Measurements from ENCODE around the gene PITX3.

Gene PITX3

DNA sequence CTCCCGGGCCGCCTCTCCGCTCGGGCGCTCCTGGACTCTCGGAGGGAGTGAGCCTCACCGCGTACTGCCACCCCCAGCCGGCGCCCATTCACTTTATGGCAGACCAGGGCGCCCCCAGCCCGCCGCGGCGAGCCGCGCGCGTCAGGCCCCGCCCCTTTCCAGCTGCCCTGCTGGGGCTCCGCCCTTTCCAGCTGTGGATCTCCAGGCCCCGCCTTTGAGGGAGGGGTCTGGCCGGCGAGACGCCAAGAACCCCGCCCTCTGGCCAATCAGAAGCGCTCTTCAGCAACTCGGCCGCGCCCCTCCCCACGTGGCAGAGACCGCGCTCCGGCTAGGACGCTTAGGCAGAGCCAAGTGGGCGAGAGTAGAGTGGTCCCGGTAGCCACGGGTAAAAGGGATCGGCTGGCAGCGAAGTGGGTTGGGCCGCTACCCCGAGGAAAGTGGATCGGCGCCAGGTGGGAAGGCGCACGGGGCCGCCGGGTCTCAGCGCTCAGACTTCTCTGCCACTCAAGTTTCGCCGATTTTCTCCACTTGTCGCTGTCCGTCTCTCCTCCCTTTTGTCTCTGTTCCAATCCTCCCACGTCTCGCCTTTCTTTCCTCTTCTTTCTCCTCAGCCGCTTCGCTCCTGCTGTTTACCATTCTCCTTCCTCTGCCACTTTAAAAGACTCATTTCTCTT lies at the start of gene PITX3:
PITX3 (minus strand) TSS at position 69 of the 674 bp plus-strand sequence. CDS start 9,432 bp downstream, outside the sequence.
- DNase-seq (ENCODE audit: low read depth), result no peak

GRCh38 chr10:102289840-102290239 lies 48.5 kb upstream of the PITX3 start:
- DNase-seq (ENCODE audit: low read depth), result no peak

- DNase-seq (ENCODE audit: low read depth), result no peak
These were observed 48.0 kb upstream of the PITX3 start for GRCh38 chr10:102289356-102289755.

DNA sequence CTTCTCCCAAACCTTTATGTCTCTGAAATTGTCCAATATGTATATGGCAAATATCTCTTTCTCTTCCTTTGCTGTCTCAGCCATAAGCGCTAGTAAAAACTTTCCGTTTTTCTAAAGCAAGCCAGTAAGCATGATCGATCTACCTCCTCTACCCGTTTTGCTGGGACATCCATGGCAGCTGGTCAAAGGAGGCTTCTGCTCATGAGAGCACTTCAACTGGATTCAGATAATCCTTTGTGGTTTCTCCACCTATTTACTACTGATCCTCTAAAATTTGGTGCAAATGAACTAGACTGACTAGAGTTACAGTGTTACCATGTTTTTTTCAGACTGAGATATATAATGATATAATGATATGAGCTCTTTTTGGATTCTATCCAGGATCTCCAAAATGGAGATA lies 46.7 kb upstream of the PITX3 start:
- no peak for DNase-seq (ENCODE audit: low read depth)

DNA sequence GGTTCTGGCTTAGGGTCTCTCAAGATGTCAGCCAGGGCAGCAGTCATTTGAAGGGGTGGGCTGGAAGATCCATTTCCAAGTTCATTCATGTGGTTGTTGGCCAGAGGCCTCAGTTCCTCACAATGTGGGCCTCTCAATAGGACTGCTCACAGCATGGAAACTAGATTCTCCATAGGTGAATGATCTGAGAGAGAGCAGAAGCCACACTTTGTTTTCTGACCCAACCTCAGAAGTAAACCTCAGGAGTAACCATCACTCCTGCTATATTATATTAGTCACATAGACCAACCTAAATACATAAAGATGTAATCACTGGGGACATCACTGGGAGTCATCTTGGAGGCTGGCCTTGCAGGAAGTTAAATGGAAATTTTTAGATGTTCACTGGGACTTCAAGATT lies 46.2 kb upstream of the PITX3 start:
- no peak for DNase-seq (ENCODE audit: low read depth)

- no peak for DNase-seq (ENCODE audit: low read depth)
These were observed 44.9 kb upstream of the PITX3 start for GRCh38 chr10:102286216-102286615.

DNA sequence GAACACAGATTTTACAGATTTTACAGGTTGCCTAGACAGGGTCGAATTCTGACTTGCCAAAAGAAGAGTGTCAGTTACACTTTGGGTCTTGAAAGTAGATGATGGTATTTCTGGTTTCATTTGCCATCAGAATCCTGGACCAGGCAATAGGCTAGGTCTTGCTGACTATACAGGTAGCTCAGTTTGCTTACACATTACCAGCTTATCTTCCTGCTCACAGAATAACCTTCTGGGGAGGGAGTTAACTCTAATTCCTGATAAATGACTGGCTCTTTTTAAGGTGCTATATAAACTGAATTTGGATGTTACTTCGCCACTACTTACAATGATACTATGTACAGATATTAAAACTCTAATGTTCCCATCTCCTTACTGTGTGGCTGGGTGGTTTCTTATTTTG lies 43.8 kb upstream of the PITX3 start:
- DNase-seq (ENCODE audit: low read depth), result no peak

DNA sequence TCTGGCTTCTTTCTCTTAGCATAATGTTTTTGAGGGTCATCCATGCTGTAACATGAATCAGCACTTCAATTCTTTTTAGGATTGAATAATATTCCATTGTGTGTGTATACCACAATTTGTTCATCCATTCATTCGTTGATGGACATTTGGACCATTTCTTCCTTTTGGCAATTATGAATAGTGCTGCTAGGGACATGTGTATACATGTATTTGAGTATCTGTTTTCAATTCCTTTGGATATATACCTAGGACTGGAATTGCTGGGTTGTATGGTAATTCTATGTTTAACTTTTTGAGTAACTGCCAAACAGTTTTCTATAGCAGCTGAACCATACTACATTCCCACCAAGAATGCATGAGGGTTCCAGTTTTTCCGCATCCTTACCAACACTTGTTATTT lies 43.2 kb upstream of the PITX3 start:
- DNase-seq (ENCODE audit: low read depth), result no peak

GRCh38 chr10:102283890-102284289 lies 42.6 kb upstream of the PITX3 start:
- no peak for DNase-seq (ENCODE audit: low read depth)

DNA sequence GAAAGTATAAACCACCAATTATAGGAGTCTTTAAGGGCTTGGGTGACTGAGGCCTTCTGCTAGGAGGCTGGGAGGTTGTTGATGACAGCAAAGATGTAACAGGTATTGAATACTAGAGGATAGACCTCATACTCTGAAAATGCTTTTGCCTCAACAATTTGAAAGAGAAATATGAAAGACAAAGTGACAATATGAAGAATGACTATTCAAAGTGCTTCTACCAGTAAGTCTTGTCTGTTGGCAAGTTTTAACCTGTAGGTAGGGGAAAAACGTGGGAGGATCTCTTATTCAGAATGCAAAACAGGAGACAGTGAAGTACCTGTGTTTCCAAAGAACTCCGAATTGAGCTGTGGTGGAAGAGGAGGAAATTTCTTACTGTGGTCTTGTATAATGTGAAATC lies 42.2 kb upstream of the PITX3 start:
- DNase-seq (ENCODE audit: low read depth), result no peak

- no peak for DNase-seq (ENCODE audit: low read depth)
These were observed 39.8 kb upstream of the PITX3 start for GRCh38 chr10:102281102-102281487.

- no peak for DNase-seq (ENCODE audit: low read depth)
These were observed 39.2 kb upstream of the PITX3 start for GRCh38 chr10:102280397-102281101.

DNA sequence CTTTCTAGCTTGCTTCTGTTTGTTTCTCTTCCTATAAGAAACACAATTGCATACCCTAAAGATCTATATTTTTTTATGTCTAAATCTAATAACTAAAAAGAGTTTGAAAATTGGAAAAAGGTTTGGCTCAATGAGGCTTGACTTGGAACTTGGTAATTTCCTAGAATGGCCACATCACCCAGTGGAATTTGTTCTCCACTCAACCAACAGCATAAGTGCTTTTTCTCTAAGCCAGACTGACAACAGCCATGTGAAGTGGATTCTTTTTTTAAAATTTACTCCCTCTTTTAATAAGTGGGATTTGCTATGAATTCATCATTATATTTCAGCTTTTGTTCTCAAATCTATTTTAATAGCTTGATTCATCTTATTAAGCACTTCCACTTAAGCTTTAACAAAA lies 37.8 kb upstream of the PITX3 start:
- no peak for DNase-seq (ENCODE audit: low read depth)

GRCh38 chr10:102275343-102275742 lies 34.0 kb upstream of the PITX3 start:
- no peak for DNase-seq (ENCODE audit: low read depth)

GRCh38 chr10:102274062-102274461 lies 32.8 kb upstream of the PITX3 start:
- no peak for DNase-seq (ENCODE audit: low read depth)

GRCh38 chr10:102269017-102269416 lies 27.7 kb upstream of the PITX3 start:
- DNase-seq (ENCODE audit: low read depth), result no peak

GRCh38 chr10:102268375-102268888 lies 27.1 kb upstream of the PITX3 start:
- DNase-seq (ENCODE audit: low read depth), result no peak

- DNase-seq (ENCODE audit: low read depth), result no peak
These were observed 26.4 kb upstream of the PITX3 start for GRCh38 chr10:102267748-102268147.

GRCh38 chr10:102266670-102267069 lies 25.4 kb upstream of the PITX3 start:
- no peak for DNase-seq (ENCODE audit: low read depth)

- no peak for DNase-seq (ENCODE audit: low read depth)
These were observed 23.1 kb upstream of the PITX3 start for GRCh38 chr10:102264371-102264770.

- DNase-seq (ENCODE audit: low read depth), result no peak
These were observed 21.5 kb upstream of the PITX3 start for GRCh38 chr10:102262744-102263370.

DNA sequence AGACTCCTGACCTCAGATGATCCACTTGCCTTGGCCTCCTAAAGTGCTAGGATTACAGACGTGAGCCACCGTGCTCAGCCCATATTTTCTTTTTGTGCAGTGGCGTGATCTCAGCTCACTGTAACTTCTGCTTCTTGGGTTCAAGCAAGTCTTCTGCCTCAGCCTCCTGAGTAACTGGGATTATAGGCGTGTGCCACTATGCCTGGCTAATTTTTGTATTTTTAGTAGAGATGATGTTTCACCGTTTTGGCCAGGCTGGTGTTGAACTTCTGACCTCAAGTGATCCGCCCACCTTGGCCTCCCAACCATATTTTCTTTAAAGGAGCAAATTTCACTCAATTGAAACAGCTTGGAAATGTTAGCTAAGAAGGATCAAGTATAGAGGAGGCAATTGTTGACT lies 20.5 kb upstream of the PITX3 start:
- DNase-seq (ENCODE audit: low read depth), result no peak

DNA sequence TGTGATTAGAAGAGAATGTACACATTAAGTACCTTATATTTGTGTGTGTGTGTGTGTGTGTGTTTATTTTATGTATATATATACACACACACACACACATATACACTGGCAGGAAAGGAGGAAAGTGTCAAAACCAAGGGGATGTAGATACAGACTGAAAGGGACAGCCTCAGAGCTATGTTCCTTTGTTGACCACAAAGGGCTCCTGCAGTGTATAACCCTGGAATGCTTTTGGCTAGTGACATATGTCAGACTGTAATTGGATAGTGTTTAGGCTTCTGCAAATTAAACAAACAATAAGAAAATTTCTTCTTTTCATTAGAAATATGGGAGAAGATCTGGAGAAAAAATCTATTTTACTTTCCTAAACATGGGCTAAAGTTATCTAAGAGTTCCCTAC lies 19.9 kb upstream of the PITX3 start:
- DNase-seq (ENCODE audit: low read depth), result no peak

All from non-pigmented ciliary epithelial cell (primary cell).